ENCODE results near the gene DSG4. TPM values are rescaled to one million over a fixed set of nuclear protein-coding genes. Genes with fewer than 3 reads are reported as not detected.

DSG4 gene
- total RNA-seq, 4 donors from 2014 or later: 0.22 to 4.5 (median 0.81) TPM

- DNase-seq (ENCODE audit: low spot score in 2 of 2): no peak
- 44 to 50% methylated on average over 3 of the region's 3 CpGs for WGBS, 2 donors
- intact Hi-C loops (cut with DNase I; ENCODE audit: low total_unique reads): no loop called here
- no peak overlapping the region for H3K4me3 ChIP-seq (ENCODE audit: low read depth, poor library complexity, severe bottlenecking)
- no peak for TF ChIP-seq CTCF (IDR thresholded peaks at IDR 0.05)
- no peak for TF ChIP-seq POLR2A (IDR thresholded peaks at IDR 0.05)
Measured at GRCh38 chr18:31454066-31454708, 77.6 kb downstream of the DSG4 start.

Other genes with a start within 250 kb of the DSG4 start
- 1,000 to 10,000 TPM in 1 of 4 donors, 100 to 1,000 TPM in 3; 519 to 1,039 (median 786) TPM for gene DSC1, start 213.9 kb upstream of the DSG4 start, total RNA-seq
- gene DSG1, start 58.6 kb upstream of the DSG4 start, total RNA-seq: 1,000 to 10,000 TPM; 1,512 to 1,963 (median 1,775) TPM
- gene DSG3, start 71.0 kb downstream of the DSG4 start, total RNA-seq: 100 to 1,000 TPM in 3 of 4 donors, 10 to 100 TPM in 1; 79.9 to 167 (median 122) TPM
- 10 to 100 TPM; 11.0 to 28.0 (median 19.2) TPM for gene DSG2, start 121.4 kb downstream of the DSG4 start, total RNA-seq
- not detected for gene TTR, start 215.1 kb downstream of the DSG4 start, total RNA-seq

Measured in lower leg skin (tissue), 4 donors.